OCI-LY7 (cell line): ENCODE data around the gene UBR2. TPM values are rescaled to one million over a fixed set of nuclear protein-coding genes. Genes with fewer than 3 reads are reported as not detected.

Experiments used
- BruUV-seq: library from RNA; stranded (reverse); fragments of 400-500 nt; replicated peaks from 2 replicates; lab custom pipeline; 2021; lab: Mats Ljungman, UMichigan
- CTCF ChIA-PET: fragments of 300-600 bp; sonication (Branson Sonifier 250); formaldehyde crosslinking; loops from one replicate; lab custom pipeline; 2022; ENCODE audit warnings: antibody characterized with exemption; ENCODE audit not compliant: unreplicated experiment; lab: Charles Lee
- POLR2A ChIA-PET: fragments of 300-600 bp; sonication (Branson Sonifier 250); formaldehyde crosslinking; loops from one replicate; lab custom pipeline; 2022; ENCODE audit warnings: antibody characterized with exemption; lab: Charles Lee
- DNase-seq: peaks from one replicate; pipeline ENCODE4 v3.0.0-alpha.2; 2015; ENCODE audit warnings: low spot score
- H2AFZ ChIP-seq: fragments of 200-600 bp; sonication (generic), shearing (Covaris generic); 2 replicates; pipeline ENCODE4 v1.6.1; 2014; ENCODE audit warnings: mild to moderate bottlenecking, antibody characterized with exemption, low read length, moderate library complexity
- H3K27ac ChIP-seq: fragments of 200-600 bp; sonication (generic); 2 replicates; pipeline ENCODE4 v1.5.1; 2014; ENCODE audit warnings: mixed run types, low read depth, mild to moderate bottlenecking, moderate library complexity, low read length, inconsistent platforms; ENCODE audit not compliant: poor library complexity, severe bottlenecking
- H3K36me3 ChIP-seq: fragments of 200-600 bp; sonication (generic); 2 replicates; pipeline ENCODE4 v1.6.1; 2014; ENCODE audit warnings: mild to moderate bottlenecking, antibody characterized with exemption, low read length, moderate library complexity, mixed read lengths; ENCODE audit not compliant: insufficient read depth
- H3K4me1 ChIP-seq: fragments of 200-600 bp; sonication (generic); 2 replicates; pipeline ENCODE4 v1.5.1; 2014; ENCODE audit warnings: mild to moderate bottlenecking, low read length; ENCODE audit not compliant: insufficient read depth, poor library complexity, severe bottlenecking
- H3K4me2 ChIP-seq: fragments of 200-600 bp; sonication (generic); 2 replicates; pipeline ENCODE4 v1.6.1; 2014; ENCODE audit warnings: mild to moderate bottlenecking, low read length
- H3K4me3 ChIP-seq: fragments of 200-600 bp; sonication (generic); 2 replicates; pipeline ENCODE4 v1.5.1; 2014; ENCODE audit warnings: mild to moderate bottlenecking, low read depth, low read length; ENCODE audit not compliant: poor library complexity, severe bottlenecking
- H3K79me2 ChIP-seq: fragments of 200-600 bp; sonication (generic); 2 replicates; pipeline ENCODE4 v1.6.1; 2016; ENCODE audit warnings: low read depth, mild to moderate bottlenecking, low read length, moderate library complexity, mixed read lengths; ENCODE audit not compliant: insufficient read depth
- H3K9me2 ChIP-seq: fragments of 200-600 bp; sonication (generic); 2 replicates; pipeline ENCODE4 v1.6.1; 2016; ENCODE audit warnings: mild to moderate bottlenecking, low read length, mixed read lengths; ENCODE audit not compliant: insufficient read depth
- H3K9me3 ChIP-seq: fragments of 200-600 bp; sonication (generic); 2 replicates; pipeline ENCODE4 v1.6.1; 2014; ENCODE audit warnings: mild to moderate bottlenecking, mixed run types, low read length, mixed read lengths
- H4K20me1 ChIP-seq: fragments of 200-600 bp; sonication (generic); 2 replicates; pipeline ENCODE4 v1.6.1; 2014; ENCODE audit warnings: mild to moderate bottlenecking, antibody characterized with exemption, low read length, moderate library complexity, mixed read lengths; ENCODE audit not compliant: insufficient read depth
- CTCF ChIP-seq: fragments of 200-600 bp; sonication (generic); conservative IDR thresholded peaks from 2 replicates; pipeline ENCODE4 v1.5.1; 2014; ENCODE audit warnings: mild to moderate bottlenecking, antibody characterized with exemption, low read length, moderate library complexity, mixed read lengths
- EZH2phosphoT487 ChIP-seq: fragments of 200-600 bp; sonication (generic); IDR thresholded peaks from 2 replicates; pipeline ENCODE4 v1.6.1; 2018; ENCODE audit warnings: low read depth, borderline replicate concordance, mild to moderate bottlenecking, mixed run types, antibody characterized with exemption, low read length, moderate library complexity, mixed read lengths
- intact Hi-C: fragments of 100-400 bp; cut with micrococcal nuclease; formaldehyde crosslinking; loops from one replicate; pipeline ENCODE4 v1.10.0; 2022; ENCODE audit not compliant: unreplicated experiment
- total RNA-seq, 2 experiments: library from RNA; depleted of rRNA in 1 of 2; stranded (reverse); fragments of >200 nt in 1 of 2; shearing (Covaris generic) in 1 of 2; gene quantifications; 2 replicates each; pipeline ENCODE4 v1.2.3, GENCODE V29; 2014 to 2022

The UBR2 gene
- total RNA-seq, 2 experiments from 2014 or later = 17.1 to 26.7 TPM

GRCh38 chr6:42722497-42722896 lies 158.7 kb downstream of the UBR2 start, which contains the start of gene PRPH2:
PRPH2 (minus strand) TSS chr6:42722597; CDS start chr6:42722334, 263 bp downstream.
- no TSS peak for BruUV-seq
- ChIA-PET CTCF (no interaction called here), POLR2A (no interaction called here)
- H3K4me3 ChIP-seq = no peak within 1 kb of the TSS
- intact Hi-C loops = no loop called here
- H2AFZ ChIP-seq = no peak within 1 kb of the TSS
- peaks cover 16% of the 10 kb centered on the region for H3K4me1 ChIP-seq
- no peaks in the 10 kb centered on the region for H3K79me2 ChIP-seq
- H3K9me2 ChIP-seq = no peaks in the 10 kb centered on the region
- H3K27ac ChIP-seq = no peak within 1 kb of the TSS
- H3K9me3 ChIP-seq = no peaks in the 10 kb centered on the region
- H3K36me3 ChIP-seq = no peaks in the 10 kb centered on the region
- no peaks in the 10 kb centered on the region for H4K20me1 ChIP-seq
- DNase-seq = no peak
- no peak within 1 kb of the TSS for H3K4me2 ChIP-seq
- TF ChIP-seq CTCF = no peak
- TF ChIP-seq EZH2phosphoT487 = no peak

GRCh38 chr6:42724825-42725224 lies 161.0 kb downstream of the UBR2 start:
- Histone ChIP-seq H3K4me3 (no peak overlapping the region), H3K36me3 (no peaks in the 10 kb centered on the region), H4K20me1 (no peaks in the 10 kb centered on the region), H2AFZ (no peak overlapping the region; the same call in 1 of the 2 replicates), H3K79me2 (no peaks in the 10 kb centered on the region), H3K27ac (no peak overlapping the region), H3K4me2 (no peak overlapping the region), H3K9me2 (no peaks in the 10 kb centered on the region), H3K9me3 (no peaks in the 10 kb centered on the region), H3K4me1 (peaks cover 16% of the 10 kb centered on the region)
- intact Hi-C loops = loop anchor here (5.0 kb wide), 2 partner anchors 158 to 172 kb away; no protein-coding TSS in a partner anchor
- TF ChIP-seq CTCF = no peak
- TF ChIP-seq EZH2phosphoT487 = no peak
- no TSS peak for BruUV-seq
- POLR2A ChIA-PET = interaction anchor here (0.6 to 1.7 kb wide), 3 partner anchors 62 to 155 kb away, joined by 3 to 6 read pairs (median 3); partner anchors contain the start of gene RPL7L1
- CTCF ChIA-PET = no interaction called here
- no peak for DNase-seq

DNA sequence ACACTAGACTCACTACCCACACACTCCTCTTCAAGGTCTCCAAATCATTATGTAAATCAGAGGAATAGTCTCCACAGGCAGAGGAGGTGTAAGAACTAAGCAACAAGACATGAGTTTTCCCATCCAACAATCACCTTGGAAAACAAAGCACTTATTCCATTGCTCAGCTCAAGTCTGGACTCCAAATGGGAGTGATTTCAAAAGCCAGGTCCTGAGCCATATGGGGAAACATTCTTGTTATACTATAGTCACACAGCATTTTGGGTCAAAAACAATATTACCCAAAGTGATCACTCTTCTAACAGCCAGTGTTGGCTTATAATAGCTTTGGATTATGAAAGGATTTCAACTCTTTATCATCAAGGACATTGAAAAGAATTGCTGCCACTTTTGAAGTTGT lies 162.2 kb downstream of the UBR2 start:
- H3K4me1 ChIP-seq = peaks cover 16% of the 10 kb centered on the region
- peak overlapping the region; percentile 31 for H3K4me3 ChIP-seq
- no peaks in the 10 kb centered on the region for H3K79me2 ChIP-seq
- peak overlapping the region; percentile 97 for H2AFZ ChIP-seq
- POLR2A ChIA-PET = interaction anchor here (1.0 to 1.9 kb wide), 5 partner anchors 10 to 154 kb away, joined by 5 to 8 read pairs (median 6); partner anchors contain the start of gene RPL7L1
- H3K36me3 ChIP-seq = no peaks in the 10 kb centered on the region
- no TSS peak for BruUV-seq
- no peaks in the 10 kb centered on the region for H3K9me2 ChIP-seq
- no peaks in the 10 kb centered on the region for H4K20me1 ChIP-seq
- intact Hi-C loops = loop anchor here (1.0 to 5.0 kb wide), 4 partner anchors 65 to 171 kb away; no protein-coding TSS in a partner anchor
- CTCF ChIA-PET = interaction anchor here (1.0 to 1.7 kb wide), 3 partner anchors 16 to 166 kb away, joined by 3 to 6 read pairs (median 4); no protein-coding TSS in a partner anchor
- peak overlapping the region; percentile 60 for H3K4me2 ChIP-seq
- DNase-seq = no peak
- TF ChIP-seq EZH2phosphoT487 (no peak), CTCF (no peak)
- no peaks in the 10 kb centered on the region for H3K9me3 ChIP-seq
- H3K27ac ChIP-seq = peak overlapping the region; percentile 50
